H9 (cell line): ENCODE measurements around the gene PIGK. TPM values are rescaled to one million over a fixed set of nuclear protein-coding genes. Genes with fewer than 3 reads are reported as not detected.

Experiments
- DNase-seq: peaks from one replicate; pipeline ENCODE4 v3.0.0-alpha.2; 2017
- H2AFZ ChIP-seq: one replicate; pipeline ENCODE4 v1.6.1; 2013; ENCODE audit warnings: mild to moderate bottlenecking, low read length, control low read depth, moderate library complexity
- H2AK5ac ChIP-seq: 2 replicates; pipeline ENCODE4 v1.6.1; 2013; ENCODE audit warnings: low read length, control low read depth, mixed read lengths; ENCODE audit not compliant: insufficient read length
- H2BK120ac ChIP-seq: one replicate; pipeline ENCODE4 v1.6.1; 2013; ENCODE audit warnings: low read depth, mild to moderate bottlenecking, low read length, control low read depth, inconsistent platforms; ENCODE audit not compliant: poor library complexity, severe bottlenecking
- H2BK12ac ChIP-seq: 2 replicates; pipeline ENCODE4 v1.6.1; 2013; ENCODE audit warnings: low read length, control low read depth, mixed read lengths, low read depth; ENCODE audit not compliant: insufficient read length
- H2BK15ac ChIP-seq: 2 replicates; pipeline ENCODE4 v1.6.1; 2013; ENCODE audit warnings: low read depth, low read length, control low read depth
- H2BK20ac ChIP-seq: one replicate; pipeline ENCODE4 v1.6.1; 2013; ENCODE audit warnings: low read depth, mild to moderate bottlenecking, low read length, control low read depth, inconsistent platforms; ENCODE audit not compliant: poor library complexity, severe bottlenecking
- H2BK5ac ChIP-seq: 2 replicates; pipeline ENCODE4 v1.6.1; 2013; ENCODE audit warnings: low read length, control low read depth, mixed read lengths; ENCODE audit not compliant: insufficient read length
- H3K14ac ChIP-seq: 2 replicates; pipeline ENCODE4 v1.6.1; 2013; ENCODE audit warnings: low read length, control low read depth; ENCODE audit not compliant: insufficient read depth
- H3K18ac ChIP-seq: 2 replicates; pipeline ENCODE4 v1.6.1; 2013; ENCODE audit warnings: low read depth, mild to moderate bottlenecking, mixed read lengths, low read length, control low read depth; ENCODE audit not compliant: insufficient read length
- H3K23ac ChIP-seq: 2 replicates; pipeline ENCODE4 v1.6.1; 2013; ENCODE audit warnings: low read length, control low read depth, mixed read lengths, low read depth; ENCODE audit not compliant: insufficient read length
- H3K23me2 ChIP-seq: 2 replicates; pipeline ENCODE4 v1.6.1; 2013; ENCODE audit warnings: low read depth, mild to moderate bottlenecking, mixed read lengths, low read length, control low read depth; ENCODE audit not compliant: insufficient read length, poor library complexity, severe bottlenecking
- H3K27ac ChIP-seq: 2 replicates; pipeline ENCODE4 v1.5.1; 2013; ENCODE audit warnings: low read length, control low read depth, mixed read lengths, low read depth; ENCODE audit not compliant: insufficient read length
- H3K27me3 ChIP-seq: 2 replicates; pipeline ENCODE4 v1.6.1; 2013; ENCODE audit warnings: low read length, control low read depth, inconsistent platforms; ENCODE audit not compliant: insufficient read depth
- H3K4ac ChIP-seq: 2 replicates; pipeline ENCODE4 v1.6.1; 2013; ENCODE audit warnings: low read depth, mild to moderate bottlenecking, control low read depth, inconsistent platforms, low read length, moderate library complexity
- H3K4me1 ChIP-seq: 2 replicates; pipeline ENCODE4 v1.6.1; 2013; ENCODE audit warnings: low read length, control low read depth, inconsistent platforms; ENCODE audit not compliant: insufficient read depth
- H3K4me2 ChIP-seq: 2 replicates; pipeline ENCODE4 v1.6.1; 2013; ENCODE audit warnings: low read length, control low read depth, mixed read lengths; ENCODE audit not compliant: insufficient read length, insufficient read depth
- H3K56ac ChIP-seq: 2 replicates; pipeline ENCODE4 v1.6.1; 2013; ENCODE audit warnings: low read depth, mild to moderate bottlenecking, mixed read lengths, low read length, control low read depth; ENCODE audit not compliant: insufficient read length
- H3K79me1 ChIP-seq: 2 replicates; pipeline ENCODE4 v1.6.1; 2013; ENCODE audit warnings: low read depth, mild to moderate bottlenecking, moderate library complexity, low read length, control low read depth, inconsistent platforms; ENCODE audit not compliant: insufficient read depth, poor library complexity, severe bottlenecking
- H3K79me2 ChIP-seq: 2 replicates; pipeline ENCODE4 v1.6.1; 2013; ENCODE audit warnings: low read length, control low read depth, inconsistent platforms; ENCODE audit not compliant: insufficient read depth
- H3K9ac ChIP-seq: 2 replicates; pipeline ENCODE4 v1.6.1; 2013; ENCODE audit warnings: low read length, control low read depth, mixed read lengths; ENCODE audit not compliant: insufficient read length; ENCODE audit errors: extremely low read depth
- H3K9me3 ChIP-seq: one replicate; pipeline ENCODE4 v1.6.1; 2013; ENCODE audit warnings: low read depth, low read length, inconsistent platforms; ENCODE audit not compliant: control insufficient read depth
- H3T11ph ChIP-seq: one replicate; pipeline ENCODE4 v1.6.1; 2013; ENCODE audit warnings: mild to moderate bottlenecking, low read length, control low read depth, inconsistent platforms
- H4K20me1 ChIP-seq: one replicate; pipeline ENCODE4 v1.6.1; 2013; ENCODE audit not compliant: control insufficient read depth, insufficient read length, insufficient read depth
- H4K5ac ChIP-seq: 2 replicates; pipeline ENCODE4 v1.6.1; 2013; ENCODE audit warnings: low read depth, mild to moderate bottlenecking, mixed read lengths, low read length, control low read depth; ENCODE audit not compliant: insufficient read length
- H4K8ac ChIP-seq: replicated peaks from 2 replicates; pipeline ENCODE4 v1.6.1; 2013; ENCODE audit warnings: low read length, control low read depth, mixed read lengths, low read depth; ENCODE audit not compliant: insufficient read length
- H4K91ac ChIP-seq: 2 replicates; pipeline ENCODE4 v1.6.1; 2013; ENCODE audit warnings: low read depth, mild to moderate bottlenecking, moderate library complexity, mixed read lengths, low read length, control low read depth; ENCODE audit not compliant: insufficient read length
- H3K27ac Mint-ChIP-seq, 3 experiments: 2 replicates in 2 of 3; 3 replicates in 1 of 3; pipeline ENCODE4 v1.8.0; 2020 to 2021; ENCODE audit warnings: mixed read lengths in 3 of 3, mild to moderate bottlenecking in 1 of 3, moderate library complexity in 1 of 3
- H3K27me3 Mint-ChIP-seq: 2 replicates; pipeline ENCODE4 v1.8.0; 2021; ENCODE audit warnings: low read depth, mild to moderate bottlenecking, moderate library complexity, mixed read lengths
- H3K36me3 Mint-ChIP-seq, 3 experiments: 2 replicates in 2 of 3; 3 replicates in 1 of 3; pipeline ENCODE4 v1.8.0; 2020 to 2021; ENCODE audit warnings: low read depth in 3 of 3, mixed read lengths in 3 of 3; ENCODE audit not compliant: insufficient read depth in 1 of 3
- H3K4me1 Mint-ChIP-seq, 2 experiments: 2 replicates each; pipeline ENCODE4 v1.8.0; 2020; ENCODE audit warnings: mixed read lengths in 2 of 2
- H3K4me3 Mint-ChIP-seq, 2 experiments: 2 replicates in 1 of 2; 3 replicates in 1 of 2; pipeline ENCODE4 v1.8.0; 2020 to 2021; ENCODE audit warnings: mild to moderate bottlenecking in 2 of 2, mixed read lengths in 2 of 2, moderate library complexity in 1 of 2
- H3K9me3 Mint-ChIP-seq, 2 experiments: 2 replicates in 1 of 2; 3 replicates in 1 of 2; pipeline ENCODE4 v1.8.0; 2020; ENCODE audit warnings: mild to moderate bottlenecking in 2 of 2, mixed read lengths in 2 of 2, moderate library complexity in 1 of 2
- WGBS: extraction: QIAGEN DNeasy Blood & Tissue Kit; methylation state at CpG from one replicate; pipeline ENCODE4 v1.1.7; 2013; ENCODE audit warnings: missing lambda C conversion rate, low lambda C conversion rate, mixed read lengths; ENCODE audit not compliant: insufficient read length; ENCODE audit errors: extremely low coverage; 5-methylcytosine and 5-hydroxymethylcytosine counted together
- total RNA-seq: library from RNA; stranded (reverse); gene quantifications from 2 replicates; pipeline ENCODE4 v1.2.1, GENCODE V29; 2021
- TF ChIP-seq, protein P1 (sequence below): fragments of 200-600 bp; sonication (generic); conservative IDR thresholded peaks from 3 replicates; pipeline ENCODE4 v1.8.0; 2021; ENCODE audit warnings: antibody characterized with exemption, mild to moderate bottlenecking

PIGK gene
- total RNA-seq, 1 experiment from 2014 or later: 22.1 TPM

DNA sequence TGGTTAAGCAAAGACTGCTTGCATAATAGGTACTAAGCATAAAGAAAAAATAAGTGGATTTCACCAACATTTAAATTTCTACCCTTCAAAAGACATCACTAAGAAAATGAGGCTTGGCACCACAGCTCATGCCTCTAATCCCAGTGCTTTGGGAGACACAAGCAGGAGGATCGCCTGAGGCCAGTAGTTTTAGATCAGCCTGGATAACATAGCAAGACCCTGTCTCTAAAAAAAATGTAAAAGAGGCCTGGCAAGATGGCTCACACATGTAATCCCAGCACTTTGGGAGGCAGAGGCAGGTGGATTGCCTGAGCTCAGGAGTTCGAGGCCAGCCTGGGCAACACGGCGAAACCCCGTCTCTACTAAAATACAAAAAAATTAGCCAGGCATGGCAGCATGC, 73.0 kb downstream of the PIGK start:
- H3K9me3 ChIP-seq: no peaks in the 10 kb centered on the region
- H3K79me1 ChIP-seq: no peaks in the 10 kb centered on the region
- H2BK5ac ChIP-seq: no peak overlapping the region
- no peak overlapping the region for H3K27ac ChIP-seq
- H4K91ac ChIP-seq: no peak overlapping the region
- no peak overlapping the region for H2BK20ac ChIP-seq
- no peak overlapping the region for H3K23ac ChIP-seq
- H4K8ac ChIP-seq: no peak overlapping the region
- H3K27me3 Mint-ChIP-seq: no peaks in the 10 kb centered on the region
- no peak overlapping the region for H3T11ph ChIP-seq
- no peak overlapping the region for H3K18ac ChIP-seq
- H3K4me2 ChIP-seq: no peak overlapping the region
- H3K36me3 Mint-ChIP-seq: no peaks in the 10 kb centered on the region
- no peaks in the 10 kb centered on the region for H4K20me1 ChIP-seq
- H2AFZ ChIP-seq: no peak overlapping the region
- peak overlapping the region in 1 of 3 experiments; percentile 44; a peak in 1 of 7 replicates for H3K27ac Mint-ChIP-seq
- no peaks in the 10 kb centered on the region for H3K23me2 ChIP-seq
- H3K27me3 ChIP-seq: no peaks in the 10 kb centered on the region
- no peak overlapping the region for H2BK12ac ChIP-seq
- H3K79me2 ChIP-seq: no peaks in the 10 kb centered on the region
- H3K9ac ChIP-seq: no peak overlapping the region
- WGBS: no CpG with 5 or more reads among the region's 5 CpGs
- H3K9me3 Mint-ChIP-seq: no peaks in the 10 kb centered on the region
- H3K4me1 ChIP-seq: no peaks in the 10 kb centered on the region
- no peak overlapping the region for H3K4ac ChIP-seq
- no peaks in the 10 kb centered on the region for H3K4me1 Mint-ChIP-seq
- no peak overlapping the region for H2BK15ac ChIP-seq
- no peak overlapping the region for H3K14ac ChIP-seq
- TF ChIP-seq, protein P1, sequence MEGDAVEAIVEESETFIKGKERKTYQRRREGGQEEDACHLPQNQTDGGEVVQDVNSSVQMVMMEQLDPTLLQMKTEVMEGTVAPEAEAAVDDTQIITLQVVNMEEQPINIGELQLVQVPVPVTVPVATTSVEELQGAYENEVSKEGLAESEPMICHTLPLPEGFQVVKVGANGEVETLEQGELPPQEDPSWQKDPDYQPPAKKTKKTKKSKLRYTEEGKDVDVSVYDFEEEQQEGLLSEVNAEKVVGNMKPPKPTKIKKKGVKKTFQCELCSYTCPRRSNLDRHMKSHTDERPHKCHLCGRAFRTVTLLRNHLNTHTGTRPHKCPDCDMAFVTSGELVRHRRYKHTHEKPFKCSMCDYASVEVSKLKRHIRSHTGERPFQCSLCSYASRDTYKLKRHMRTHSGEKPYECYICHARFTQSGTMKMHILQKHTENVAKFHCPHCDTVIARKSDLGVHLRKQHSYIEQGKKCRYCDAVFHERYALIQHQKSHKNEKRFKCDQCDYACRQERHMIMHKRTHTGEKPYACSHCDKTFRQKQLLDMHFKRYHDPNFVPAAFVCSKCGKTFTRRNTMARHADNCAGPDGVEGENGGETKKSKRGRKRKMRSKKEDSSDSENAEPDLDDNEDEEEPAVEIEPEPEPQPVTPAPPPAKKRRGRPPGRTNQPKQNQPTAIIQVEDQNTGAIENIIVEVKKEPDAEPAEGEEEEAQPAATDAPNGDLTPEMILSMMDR: no peak
- no peak overlapping the region for H2AK5ac ChIP-seq
- no peak overlapping the region for H3K4me3 Mint-ChIP-seq
- DNase-seq: no peak
- H3K56ac ChIP-seq: no peak overlapping the region
- H2BK120ac ChIP-seq: no peak overlapping the region
- no peak overlapping the region for H4K5ac ChIP-seq
